Suppressor macrophage treated with lipopolysaccharide for 4 hours (primary cell): ENCODE measurements around the gene FCRL5.
A peak's percentile ranks its signal among the peaks of the same experiment; 100 is the strongest.
"Not testable (repeated sequence)": the region's sequence is repeated elsewhere in the genome, so short reads cannot be mapped to it uniquely, and the experiment has no call there.

Source experiments
- DNase-seq: peaks from one replicate; pipeline ENCODE4 v3.0.0-alpha.2; 2020

The FCRL5 gene

DNA sequence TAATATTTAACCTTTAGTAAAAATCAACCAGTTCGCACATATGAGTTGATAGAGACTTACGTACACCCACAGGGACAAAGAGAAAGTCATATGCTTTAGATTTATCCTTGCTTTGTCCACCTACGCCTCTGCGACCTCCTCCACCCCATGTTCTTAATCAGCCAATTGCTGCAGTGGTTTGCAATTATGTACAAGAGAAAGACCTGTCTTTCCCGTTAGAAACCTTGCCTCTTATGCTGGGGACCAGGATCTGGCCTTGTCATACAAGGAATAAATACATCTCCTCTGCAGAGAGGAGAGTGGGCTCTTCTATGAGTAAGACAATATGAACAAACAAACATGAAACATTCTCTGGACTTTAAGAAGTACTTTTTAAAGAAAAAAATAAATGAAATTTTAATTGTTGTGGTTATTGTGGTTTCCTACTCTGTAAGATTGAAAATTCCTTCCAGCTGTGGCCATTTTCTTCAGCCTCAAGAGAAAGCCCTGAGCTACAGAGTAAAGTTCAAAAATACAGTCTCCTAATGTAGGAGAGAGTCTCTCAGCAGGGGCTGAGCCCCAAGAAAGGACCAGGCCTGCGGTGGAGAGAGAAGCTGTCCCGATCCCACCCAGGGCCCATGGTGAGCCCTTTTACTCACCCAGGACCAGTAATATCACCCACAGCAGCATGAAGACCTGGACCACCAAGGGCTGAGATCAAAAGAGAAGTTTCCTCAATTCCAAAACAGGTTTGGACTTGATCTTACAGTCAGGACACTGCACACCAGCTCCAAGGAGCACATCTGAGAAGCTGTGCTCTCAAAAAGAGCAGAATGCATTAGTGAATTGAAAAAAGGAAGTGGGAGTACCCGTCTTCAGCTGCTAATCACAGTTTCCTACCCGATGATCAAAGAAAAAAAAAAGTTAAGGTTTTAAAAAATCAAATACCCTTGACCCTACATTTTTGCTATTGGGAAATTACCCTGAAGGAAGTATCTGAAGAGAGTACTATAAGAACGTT, at the start of gene FCRL5:
FCRL5 (minus strand) TSS at position 822 of the 1,000 bp plus-strand sequence; CDS start at position 669, 153 bp downstream.
- peak; percentile 3 for DNase-seq

- DNase-seq, result no peak
These were observed 47.9 kb upstream of the FCRL5 start for GRCh38 chr1:157600236-157600635.

GRCh38 chr1:157597959-157598667, 45.8 kb upstream of the FCRL5 start, which contains the start of gene FCRL4:
Gene FCRL4, minus strand, starts transcription at chr1:157598085. Its CDS starts 141 bp downstream, at chr1:157597944.
- no peak for DNase-seq

DNA sequence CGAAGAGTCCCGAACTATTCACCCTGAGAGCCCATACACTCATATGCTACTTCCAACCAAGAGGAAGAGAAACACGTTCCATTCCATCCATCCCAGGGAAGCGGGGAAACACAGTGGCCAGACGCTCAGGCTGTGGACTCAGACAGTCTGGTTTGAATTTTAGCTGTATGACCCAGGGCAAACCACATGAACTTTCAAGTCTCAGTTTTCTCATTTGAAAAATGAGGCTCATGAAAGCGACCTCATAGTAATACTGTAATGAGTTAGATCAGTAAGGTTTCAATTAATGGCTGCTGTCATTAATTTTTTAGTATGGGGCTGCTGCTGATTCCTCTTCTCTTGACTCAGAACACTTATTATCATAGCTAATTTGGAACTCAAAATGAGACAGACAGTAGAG, 44.1 kb upstream of the FCRL5 start:
- DNase-seq, result no peak

GRCh38 chr1:157595356-157595755, 43.0 kb upstream of the FCRL5 start:
- DNase-seq, result no peak

GRCh38 chr1:157585984-157586383, 33.7 kb upstream of the FCRL5 start:
- no peak for DNase-seq

DNA sequence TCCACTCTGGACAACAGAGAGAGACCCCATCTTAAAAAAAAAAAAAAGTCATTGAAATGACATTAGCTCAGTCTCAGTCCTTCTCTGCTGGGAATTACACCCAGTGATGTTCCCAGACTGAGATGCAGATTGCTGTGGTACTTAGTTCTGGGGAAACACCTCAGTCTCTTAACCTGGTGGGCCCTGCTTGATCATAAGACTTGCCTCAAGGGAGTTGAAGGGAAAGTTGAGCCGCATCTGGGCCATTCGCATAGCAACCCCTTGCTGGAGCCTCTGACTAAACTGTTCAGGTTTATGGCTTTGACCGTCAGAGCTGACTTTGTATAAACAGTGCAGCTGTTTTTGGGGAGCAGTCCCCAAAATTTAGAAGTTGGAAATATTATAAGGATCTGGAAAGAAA, 32.2 kb upstream of the FCRL5 start:
- no peak for DNase-seq

DNA sequence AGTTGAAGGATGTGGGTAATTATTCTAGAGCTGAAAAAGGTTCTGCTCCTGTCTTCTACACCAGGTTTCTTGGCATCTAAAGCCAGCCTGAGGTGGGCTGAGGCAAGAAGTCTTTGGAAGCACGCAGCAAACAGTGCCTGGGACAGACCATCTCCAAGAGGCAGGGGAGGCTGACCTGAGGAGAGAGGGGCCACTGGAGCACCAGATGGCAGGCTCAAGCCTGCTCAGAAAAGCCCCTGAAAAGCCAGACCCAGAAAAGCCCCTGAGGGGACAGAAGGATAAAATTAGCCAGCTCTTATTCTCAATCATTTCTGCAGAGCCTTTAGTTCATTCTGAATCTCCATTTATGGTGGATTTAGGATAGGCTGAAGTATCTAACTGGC, 28.5 kb upstream of the FCRL5 start:
- DNase-seq, result no peak

DNA sequence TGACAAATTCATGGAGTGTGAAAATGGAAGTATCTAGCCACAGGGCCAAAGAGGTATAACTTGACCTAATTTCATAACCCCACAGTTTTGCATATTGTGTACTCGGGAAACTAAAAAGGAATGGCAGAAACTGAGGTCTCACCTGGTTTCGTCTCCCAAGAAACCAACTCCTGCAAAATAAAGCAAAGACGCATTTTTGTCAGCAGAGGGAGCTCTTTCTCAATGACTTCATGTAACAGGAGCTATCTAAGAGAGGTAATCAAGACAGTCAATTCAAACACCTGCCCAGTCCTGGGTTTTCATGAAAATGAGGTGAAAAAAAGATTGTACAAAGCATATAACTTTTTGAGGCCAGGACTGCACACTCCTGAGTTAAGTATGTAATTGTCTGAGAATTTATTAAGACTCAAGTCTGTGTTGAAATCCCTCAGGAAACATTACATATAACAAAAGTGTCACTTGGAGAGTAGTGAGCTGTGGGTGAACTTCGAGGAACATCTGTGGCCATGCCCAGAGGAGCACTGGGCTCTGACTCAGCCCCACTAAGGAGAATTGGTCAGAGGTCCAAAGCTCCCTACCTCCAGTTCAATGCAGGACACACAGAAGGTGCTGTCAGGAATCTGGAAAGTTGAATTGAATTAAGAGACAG, 28.0 kb upstream of the FCRL5 start:
- DNase-seq, result peak; percentile 72

DNA sequence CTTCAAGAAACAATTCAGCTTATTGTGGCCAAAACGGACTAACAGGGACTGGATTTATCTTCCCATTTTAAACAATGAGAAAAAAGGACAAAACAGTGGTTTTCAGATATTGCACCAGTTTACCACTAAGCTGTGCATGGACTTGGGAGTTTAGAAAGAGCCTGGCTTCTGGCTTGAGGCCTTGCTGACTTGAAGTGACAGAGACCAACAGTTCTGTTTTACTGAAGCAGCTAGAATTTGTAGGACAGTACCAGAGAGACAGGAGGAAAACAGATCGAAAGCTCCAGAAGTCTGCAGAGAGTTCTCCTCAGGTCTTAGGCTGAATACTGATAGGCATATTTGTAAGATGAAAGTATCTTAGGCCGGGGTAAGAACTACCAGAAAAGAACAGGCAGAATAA, 25.1 kb upstream of the FCRL5 start:
- DNase-seq, result no peak

- DNase-seq, result no peak
These were observed 23.4 kb upstream of the FCRL5 start for GRCh38 chr1:157575744-157576143.

DNA sequence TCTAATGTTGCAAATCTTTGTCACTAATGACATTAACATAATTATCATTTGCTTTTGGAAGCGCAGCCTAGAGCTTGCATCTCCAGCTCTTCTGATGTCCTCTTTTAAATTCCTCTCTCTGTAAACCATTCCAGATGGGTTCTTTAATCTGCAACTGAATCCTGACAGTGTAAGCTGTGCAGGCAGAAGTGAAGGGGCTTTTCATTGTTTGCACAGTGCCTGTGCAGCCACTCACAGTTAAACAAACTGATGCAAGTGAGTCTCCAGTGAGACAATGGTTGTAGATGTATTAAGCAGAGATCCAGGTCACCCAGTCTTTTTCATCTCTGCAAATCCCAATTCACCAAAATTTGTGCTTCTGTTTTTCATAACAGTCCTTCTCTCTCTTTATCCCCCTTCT, 22.5 kb upstream of the FCRL5 start:
- DNase-seq, result no peak

DNA sequence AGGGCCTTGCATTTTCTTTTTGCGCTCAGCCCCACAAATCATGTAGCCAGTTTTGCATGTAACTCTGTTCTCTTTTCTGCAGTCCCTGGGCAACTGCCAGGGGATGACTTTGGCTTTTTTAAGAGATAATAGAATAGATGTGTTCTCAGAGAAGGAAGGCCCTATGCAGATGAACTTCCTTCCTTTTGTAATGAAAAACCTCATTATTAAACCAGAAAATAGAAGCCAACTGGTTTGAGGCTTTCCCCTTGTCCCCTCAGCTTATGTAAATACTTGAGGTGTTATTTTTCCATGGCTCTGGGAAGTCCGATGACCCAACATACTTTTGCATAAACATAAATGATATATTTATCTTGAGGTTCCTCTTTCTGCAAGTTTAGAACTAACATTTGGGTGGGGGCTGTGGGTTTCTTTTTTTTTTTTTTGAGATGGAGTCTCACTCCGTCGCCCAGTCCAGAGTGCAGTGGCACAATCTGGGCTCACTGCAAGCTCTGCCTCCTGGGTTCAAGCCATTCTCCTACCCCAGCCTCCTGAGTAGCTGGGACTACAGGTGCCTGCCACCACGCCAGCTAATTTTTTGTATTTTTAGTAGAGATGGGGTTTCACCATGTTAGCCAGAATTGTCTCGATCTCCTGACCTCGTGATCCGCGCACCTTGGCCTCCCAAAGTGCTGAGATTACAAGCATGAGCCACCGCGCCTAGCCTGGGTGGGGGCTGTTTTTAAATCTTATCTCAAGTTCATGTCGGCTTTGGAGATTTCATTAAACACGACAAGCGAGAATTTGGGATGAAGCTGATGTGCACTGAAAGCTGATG, 14.4 kb upstream of the FCRL5 start:
- DNase-seq, result peak; percentile 55

DNA sequence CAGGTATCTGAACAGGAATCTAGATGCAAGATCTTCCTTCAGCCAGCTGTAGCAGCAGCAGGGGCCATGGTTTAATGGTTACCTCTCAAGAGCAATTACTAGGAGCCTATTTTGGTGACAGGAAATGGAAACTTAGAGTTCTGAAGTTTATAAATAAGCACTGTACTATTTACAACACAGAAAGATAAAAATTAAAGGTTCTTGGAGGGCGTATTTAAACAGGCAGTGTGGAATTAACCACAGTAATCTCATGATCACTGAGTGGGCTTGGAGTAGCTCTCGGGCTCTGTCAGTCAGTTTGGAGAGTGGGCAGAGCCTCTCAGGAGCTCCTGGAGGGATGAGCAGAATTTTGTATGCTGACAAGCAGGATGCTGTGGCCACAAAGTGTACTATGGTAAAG, 10.2 kb upstream of the FCRL5 start:
- DNase-seq, result no peak

DNA sequence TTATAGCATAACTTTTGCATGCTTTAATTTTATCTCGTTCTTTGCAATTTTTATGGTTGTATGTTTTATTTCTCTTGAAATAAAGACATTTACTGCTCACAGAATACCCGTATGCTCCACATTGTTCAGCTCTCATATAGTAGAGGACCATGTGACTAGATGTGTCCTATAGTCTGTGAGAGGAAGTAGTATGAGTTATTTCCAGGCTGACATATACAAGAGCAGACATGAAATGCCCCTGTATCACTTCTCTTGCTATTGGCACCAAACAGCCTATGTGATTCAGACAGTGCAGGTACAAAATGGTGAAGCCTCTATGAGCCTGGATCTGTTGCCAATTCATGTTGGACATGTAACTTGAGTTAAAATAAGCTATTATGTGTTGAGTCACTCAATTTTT, 5.8 kb upstream of the FCRL5 start:
- no peak for DNase-seq

GRCh38 chr1:157548081-157548480, 4.2 kb downstream of the FCRL5 start:
- not testable (repeated sequence) for DNase-seq

DNA sequence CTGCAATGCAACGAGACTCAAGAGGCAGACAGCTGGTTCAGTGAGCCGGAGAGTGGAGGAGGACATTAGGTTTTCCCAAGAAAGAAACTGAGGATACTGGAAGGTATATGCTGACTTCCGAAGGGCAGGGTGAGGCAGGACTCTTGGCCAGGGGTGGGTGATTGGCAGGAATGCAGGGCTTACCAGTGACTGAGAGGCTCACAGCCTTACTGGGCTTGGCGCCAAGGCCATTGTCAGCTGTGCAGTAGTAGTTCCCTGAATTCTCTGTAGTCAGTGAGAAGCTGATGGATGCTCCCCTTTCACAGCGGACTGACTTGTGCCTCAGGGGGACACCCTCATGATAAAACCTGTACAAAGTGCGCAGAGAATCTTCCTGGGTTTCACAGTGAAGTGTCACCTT, 9.6 kb downstream of the FCRL5 start:
- DNase-seq, result no peak

DNA sequence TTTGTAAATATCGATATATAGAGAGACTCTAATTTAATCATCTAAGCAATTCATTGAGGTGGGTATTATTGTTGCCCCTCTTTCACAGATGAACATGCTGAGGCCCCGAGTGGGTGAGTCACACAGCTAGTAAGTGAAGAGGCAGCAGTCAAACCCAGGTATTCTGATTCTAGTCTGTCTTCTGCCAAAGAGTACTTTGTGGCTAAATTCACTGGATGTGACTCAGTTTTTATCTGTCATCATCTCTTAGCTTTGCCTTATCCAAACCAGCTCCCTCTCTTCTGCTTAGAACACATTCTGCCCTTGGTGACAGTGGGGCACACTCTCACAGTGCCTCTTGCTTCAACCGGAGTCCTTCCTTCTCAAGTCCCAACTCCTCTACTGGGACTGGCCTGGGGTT, 11.5 kb downstream of the FCRL5 start:
- no peak for DNase-seq

DNA sequence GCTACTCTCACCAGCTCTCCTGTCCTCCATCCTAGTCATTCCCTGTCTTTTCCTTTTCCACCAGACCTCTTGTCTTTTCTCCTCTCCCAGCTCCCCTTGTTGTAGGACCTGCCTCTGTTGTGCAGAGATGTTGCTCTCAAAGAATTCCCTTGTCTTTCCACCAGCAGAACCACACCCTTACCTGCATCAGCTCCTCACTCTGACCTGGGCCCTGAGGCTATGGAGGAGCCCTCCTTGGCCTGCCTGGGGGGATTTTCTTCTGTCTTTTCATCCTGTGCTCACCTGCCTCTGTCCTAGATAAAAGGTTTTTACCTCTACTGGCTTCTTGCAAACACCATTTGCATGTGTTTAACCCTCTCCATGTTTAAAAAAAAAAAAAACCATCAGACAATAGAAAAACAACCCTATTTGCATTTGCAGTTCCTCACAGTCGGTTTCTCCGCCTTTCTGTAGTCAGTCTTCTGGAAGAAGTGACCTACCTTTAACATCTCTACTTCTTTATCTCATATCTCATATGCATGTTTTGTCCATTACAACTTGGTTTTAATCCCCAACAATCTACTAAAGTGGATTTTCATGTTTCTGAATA, 12.1 kb downstream of the FCRL5 start:
- DNase-seq, result no peak

DNA sequence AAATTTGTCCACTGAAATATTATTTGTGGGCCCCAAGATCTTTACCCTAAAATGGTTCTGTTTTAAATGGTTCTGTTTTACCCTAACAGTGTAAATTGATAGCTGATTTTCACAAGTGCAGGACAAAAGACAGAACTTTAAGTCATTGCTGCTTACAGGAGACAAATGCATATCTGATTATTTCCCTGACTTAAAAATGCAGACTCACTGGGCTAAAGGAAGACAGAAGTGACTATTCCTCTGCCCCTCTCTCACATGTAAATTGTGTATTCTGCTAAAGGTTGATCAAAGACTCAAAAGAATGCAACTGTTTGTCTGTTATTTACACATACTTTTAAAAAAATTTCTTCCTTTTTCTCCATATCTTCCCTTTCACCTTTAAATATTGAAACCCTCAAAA, 12.7 kb downstream of the FCRL5 start:
- DNase-seq, result no peak

DNA sequence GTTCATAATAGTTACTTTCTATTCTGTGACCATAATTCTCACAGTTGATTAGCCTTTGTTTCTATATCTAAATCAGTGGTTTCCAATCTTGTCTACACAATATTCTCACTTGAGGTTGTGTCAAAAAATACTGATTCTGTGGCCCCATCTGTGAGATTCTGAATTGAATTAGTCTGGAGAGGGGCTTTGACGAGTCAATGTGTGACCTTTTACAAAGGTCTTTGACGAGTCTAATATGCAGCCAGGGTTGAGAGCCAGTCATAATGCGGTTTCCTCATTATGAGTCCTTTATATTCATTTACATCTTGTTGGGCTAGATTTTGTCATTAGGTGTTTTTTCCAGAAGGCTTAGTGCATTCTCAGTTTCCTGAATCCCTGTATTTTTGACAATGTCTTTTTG, 19.7 kb downstream of the FCRL5 start:
- DNase-seq, result no peak
